HG03520 (cell line): ENCODE results near the gene PPP4R3A.
"Not testable (repeated sequence)": the region's sequence is repeated elsewhere in the genome, so short reads cannot be mapped to it uniquely, and the experiment has no call there.

ENCODE experiments used
- ATAC-seq: cut with Tn5 transposase; IDR thresholded peaks from one replicate; pipeline ENCODE4 v1.9.1; 2021; ENCODE audit warnings: mild to moderate bottlenecking, moderate library complexity; ENCODE audit not compliant: unreplicated experiment

PPP4R3A gene

DNA sequence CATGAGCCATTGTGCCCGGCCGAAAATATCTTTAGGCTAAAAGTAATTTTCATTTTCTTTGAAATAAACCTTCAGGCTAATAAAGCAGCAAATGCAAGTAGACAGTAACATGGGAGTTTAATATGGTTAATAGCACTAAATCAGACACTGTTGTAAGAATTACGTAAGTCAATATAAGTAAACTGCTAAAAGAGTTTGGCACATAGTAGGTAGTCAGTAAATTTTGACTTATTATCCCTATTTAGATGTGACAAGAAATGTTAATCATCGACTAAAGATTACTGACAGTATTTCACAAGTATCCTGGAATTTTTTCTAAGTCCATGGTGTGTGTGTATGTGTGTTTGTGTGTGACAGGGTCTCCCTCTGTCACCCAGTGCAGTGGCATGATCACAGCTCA, 3.9 kb downstream of the PPP4R3A start:
- ATAC-seq, result no peak

DNA sequence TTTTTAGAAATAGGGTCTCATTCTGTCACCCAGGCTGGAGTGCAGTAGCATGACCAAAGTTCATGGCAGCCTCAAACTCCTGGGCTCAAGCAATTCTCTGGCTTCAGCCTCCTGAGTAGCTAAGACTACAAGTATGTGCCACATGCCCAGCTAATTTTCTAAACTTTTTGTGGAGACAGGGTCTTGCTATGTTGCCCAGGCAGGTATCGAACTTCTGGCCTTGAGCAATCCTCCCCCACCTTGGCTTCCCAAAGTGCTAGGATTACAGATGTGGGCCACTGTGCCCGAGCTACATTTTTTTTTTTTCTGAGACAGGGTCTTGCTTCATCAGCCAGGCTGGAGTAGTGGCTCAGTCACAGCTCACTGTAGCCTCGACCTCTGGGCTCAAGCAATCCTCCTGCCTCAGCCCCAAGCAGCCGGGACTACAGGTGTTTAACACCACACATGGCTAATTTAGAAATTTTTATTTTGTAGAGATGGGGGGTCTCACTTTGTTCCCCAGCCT, 7.1 kb downstream of the PPP4R3A start:
- no peak for ATAC-seq

DNA sequence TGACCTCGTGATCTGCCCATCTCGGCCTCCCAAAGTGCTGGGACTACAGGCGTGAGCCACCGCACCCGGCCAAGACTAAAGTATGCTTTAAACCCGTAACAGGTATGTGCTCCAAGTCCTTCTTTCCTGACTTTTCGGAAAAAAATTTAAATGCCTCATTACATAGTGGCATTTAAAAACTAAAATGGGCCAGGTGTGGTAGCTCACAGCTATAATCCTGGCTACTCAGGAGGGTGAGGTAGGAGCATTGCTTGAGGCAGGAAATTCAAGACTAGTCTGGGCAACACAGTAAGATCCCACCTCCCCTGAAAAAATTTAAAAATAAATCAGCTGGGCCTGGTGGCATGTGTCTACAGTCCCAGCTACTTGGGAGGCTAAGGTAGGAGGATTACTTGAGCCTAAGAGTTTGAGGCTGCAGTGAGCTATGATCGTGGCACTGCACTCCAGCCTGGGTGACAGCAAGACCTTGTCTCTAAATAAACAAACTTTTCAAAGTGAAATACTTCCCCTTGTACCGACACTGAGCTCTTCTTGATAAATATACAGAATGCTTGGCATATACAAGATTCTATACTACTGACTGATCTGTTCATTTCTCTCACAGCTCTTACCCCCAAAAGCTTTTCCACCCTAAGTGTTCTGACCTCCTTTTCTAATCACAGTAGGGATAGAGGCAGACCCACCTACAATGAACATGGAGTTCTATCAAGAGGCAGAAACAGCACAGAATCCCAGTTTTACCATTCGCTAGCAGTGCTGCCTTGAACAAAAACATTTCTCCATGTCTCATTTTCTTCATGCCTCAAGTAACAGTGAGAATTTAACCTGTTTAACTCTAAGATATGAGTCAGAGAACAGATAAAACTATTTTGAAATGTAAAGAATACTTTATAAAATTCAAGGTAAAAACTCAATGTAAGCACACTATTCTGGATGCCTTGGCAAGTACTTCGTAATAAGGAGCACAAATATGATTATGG, 7.9 kb downstream of the PPP4R3A start:
- no peak for ATAC-seq

DNA sequence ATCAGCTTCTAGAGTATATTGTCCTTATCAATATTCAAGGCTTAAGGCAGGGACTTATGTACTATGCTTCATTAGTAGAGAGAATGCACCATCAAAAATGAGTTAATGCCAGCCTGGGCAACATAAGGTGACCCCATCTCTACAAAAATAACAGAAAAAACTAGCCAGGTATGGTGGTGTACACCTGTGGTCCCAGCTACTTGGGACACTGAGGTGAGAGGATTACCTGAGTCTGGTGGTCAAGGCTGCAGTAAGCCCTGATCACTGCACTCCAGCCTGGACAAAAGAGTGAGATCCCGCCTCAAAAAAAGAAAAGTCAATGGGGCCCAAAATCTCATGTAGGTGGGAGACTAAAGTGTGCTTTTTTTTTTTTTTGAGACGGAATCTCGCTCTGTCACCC, 8.8 kb downstream of the PPP4R3A start:
- no peak for ATAC-seq

DNA sequence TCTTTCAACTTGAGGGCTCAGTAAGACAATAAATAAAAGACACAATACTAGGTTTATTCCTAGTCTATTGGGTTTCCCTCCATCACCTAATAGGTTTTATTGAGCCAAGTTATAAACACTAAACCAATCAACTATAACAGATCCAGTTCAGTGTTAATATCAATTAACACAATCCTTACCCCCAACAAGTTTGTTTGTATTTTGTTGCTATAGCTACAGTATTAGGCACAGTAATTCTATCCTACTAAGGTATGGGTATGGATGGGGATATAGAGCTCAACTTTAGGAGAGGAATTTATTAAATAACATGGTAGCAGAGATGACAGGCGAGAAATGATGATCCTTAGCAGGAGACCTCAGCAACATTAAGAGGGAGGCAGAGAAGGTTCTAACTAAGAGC, 13.3 kb downstream of the PPP4R3A start:
- no peak for ATAC-seq

DNA sequence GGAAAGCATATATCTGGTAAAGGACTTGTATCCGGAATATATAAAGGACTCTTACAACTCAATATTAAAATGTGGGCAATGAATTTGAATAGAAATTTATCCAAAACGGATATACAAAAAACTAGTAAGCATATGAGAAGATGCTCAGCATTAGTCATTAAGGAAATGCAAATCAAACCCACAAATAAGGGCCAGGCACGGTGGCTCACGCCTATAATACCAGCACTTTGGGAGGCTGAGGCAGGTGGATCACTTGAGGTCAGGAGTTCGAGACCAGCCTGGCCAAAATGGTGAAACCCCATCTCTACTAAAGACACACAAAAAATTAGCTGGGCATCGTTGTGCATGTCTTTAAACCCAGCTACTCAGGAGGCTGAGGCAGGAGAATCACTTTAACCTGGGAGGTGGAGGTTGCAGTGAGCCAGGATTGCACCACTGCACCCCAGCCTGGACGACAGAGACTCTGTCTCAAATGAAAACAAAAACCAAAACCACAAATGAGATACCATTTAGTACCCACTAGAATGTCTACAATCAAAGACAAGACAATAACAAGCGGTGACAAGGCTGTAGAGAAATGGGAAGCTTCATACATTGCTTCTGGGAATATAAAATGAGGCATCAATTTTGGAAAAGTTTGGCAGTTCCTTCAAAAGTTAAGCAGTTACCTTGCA, 15.6 kb downstream of the PPP4R3A start:
- ATAC-seq, result not testable (repeated sequence)

DNA sequence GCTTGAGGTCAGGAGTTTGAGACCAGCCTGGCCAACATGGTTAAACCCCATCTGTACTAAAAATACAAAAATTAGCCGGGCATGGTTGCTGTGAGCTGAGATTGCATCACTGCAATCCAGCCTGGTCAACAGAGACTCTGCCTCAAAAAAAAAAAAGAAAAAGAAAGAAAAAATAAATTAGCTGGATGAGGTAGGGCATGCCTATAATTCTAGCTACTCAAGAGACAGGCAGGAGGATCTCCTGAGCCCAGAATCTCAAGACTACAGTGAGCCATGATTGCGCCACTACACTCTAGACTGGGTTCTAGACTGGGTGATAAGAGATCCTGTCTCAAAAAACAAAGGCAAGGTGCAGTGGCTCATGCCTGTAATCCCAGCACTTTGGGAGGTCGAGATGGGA, 16.9 kb downstream of the PPP4R3A start:
- no peak for ATAC-seq

DNA sequence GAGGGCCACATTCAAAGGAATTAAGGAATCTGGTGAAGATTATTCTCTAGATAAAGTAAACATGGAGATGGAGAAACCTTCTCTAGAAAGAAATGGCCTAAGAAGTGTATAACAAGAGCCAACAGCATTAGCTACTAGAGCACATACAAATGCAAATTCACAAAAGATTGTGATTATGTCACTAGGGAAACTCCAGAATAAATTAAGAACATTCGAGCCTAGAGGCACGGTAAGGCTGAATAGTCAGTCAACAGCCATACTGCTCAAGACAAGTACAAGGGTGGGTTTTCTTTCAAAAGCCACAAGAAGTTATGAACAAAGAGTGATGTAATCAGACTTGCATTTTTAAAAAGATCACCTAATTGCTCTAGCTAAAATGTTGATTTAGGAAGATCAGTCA, 25.4 kb downstream of the PPP4R3A start:
- ATAC-seq, result no peak

DNA sequence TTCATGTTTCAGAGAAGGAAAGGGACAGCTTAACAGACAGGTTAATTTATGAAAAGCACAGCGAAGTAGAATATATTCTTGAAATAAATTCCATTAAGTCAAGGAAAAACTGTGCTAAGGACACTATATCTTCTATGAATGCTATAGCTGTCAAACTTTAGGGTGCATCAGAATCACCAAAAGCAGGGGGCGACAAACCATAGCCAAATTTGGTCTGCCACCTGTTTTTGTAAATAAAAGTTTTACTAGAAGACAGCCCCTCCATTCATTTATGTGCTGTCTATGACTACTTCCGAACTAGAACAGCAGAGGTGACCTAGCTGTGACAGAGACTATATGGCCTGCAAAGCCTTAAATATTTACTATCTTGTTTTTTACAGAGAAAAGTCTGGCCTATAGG, 25.9 kb downstream of the PPP4R3A start:
- ATAC-seq, result no peak

DNA sequence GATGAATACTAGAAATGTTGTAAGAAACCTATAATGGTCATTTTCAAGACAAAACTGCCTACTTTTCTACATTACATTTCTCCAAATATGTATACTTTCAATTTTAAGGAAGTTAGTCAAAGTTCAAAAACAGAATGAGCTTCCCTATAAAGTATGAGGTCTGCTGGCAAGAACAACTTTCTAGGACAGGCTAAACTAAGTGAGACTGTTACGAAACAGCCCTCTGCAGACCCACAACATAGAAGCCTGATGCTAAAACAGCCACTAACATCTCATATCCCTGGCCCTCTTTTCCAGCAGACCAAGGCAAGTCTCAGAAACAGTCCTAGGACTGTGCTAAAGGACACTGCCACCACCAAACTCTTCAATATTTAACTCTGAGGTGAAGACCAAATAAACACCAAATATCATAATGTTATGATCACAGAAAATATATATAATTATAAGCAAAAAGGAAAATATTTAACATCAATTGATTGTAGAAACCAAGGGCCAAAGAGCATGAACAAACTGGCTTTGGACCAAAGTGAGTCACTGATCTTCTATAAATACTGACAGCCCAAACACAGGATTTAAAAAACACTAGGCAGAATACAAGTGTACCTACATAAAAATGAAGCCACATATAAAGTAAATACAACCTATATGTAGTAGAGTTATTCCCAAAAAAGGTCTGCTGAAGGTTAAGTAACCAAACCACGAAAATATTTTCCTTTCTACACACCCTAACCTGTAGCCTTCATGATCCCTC, 27.7 kb downstream of the PPP4R3A start:
- ATAC-seq, result no peak

DNA sequence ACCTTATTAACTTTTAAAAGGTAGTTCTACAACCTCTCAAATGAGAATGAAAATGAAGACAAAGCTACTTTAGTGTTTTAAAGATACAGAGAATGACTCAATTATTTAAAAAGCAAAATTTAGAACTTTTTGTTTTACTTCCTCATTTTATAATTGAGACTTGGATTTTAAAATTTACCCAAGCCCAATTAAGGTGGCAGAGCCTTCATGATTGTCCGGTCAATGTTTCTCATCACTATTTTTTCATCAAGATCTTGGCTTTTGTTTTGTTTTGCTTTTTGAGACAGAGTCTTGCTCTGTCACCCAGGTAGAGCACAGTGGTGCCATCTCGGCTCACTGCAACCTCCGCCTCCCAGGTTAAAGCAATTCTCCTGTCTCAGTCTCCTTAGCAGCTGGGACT, 32.7 kb downstream of the PPP4R3A start:
- ATAC-seq, result no peak

DNA sequence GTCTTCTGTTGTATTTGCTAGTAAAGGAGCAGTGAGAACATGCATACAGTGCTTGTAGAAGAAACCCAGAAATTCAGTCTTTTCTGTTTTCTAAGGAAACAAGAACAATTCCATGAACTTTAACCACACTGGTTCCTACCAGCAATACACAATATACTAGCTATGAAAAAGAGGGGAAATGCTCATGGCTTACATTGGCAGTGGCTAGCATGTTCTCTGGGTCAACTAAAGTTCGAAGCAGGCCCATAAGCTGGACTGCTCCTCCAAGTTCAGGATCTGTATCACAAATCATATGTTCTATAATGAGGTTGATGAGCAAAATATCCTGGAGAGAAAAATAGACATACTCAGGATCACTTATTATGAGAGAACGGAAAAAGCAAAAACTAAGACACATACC, 37.1 kb downstream of the PPP4R3A start:
- ATAC-seq, result no peak

DNA sequence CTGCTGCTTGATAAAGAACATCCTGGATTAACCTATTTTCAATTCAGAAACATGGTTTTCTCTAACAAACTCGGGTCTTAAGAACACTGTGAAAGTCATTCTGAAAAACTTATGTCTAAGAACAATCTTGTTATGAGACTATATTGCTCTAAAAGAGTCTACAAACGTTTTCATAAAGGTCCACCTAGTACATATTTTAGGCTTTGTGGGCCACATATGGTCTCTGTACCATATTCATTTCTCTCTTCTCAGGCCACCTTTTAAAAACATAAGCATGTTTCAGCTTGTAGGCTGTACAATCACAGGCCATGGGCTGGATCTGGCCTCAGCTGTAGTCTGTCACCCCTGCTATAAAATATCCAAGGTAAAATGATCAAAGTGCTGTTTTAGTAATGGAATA, 39.9 kb downstream of the PPP4R3A start:
- no peak for ATAC-seq

DNA sequence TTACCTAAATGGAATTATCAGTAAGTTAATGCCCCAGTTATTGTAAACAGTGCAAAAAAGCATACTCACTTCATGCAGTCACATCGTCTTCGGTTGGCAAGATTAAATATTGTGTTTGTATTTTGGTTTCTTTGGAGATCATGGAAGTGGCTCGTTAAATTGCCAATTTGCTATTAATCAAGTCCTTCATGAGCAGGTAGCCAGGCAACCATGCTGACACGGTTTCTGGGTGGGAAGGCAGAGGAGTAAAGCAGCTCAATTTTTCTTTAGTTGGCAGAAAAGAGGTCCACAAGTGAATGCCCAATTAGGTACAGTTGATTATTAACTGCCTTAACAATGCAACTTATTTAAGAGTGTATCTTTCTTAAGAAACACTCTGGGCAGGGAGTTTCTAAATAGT, 43.9 kb downstream of the PPP4R3A start:
- ATAC-seq, result no peak

DNA sequence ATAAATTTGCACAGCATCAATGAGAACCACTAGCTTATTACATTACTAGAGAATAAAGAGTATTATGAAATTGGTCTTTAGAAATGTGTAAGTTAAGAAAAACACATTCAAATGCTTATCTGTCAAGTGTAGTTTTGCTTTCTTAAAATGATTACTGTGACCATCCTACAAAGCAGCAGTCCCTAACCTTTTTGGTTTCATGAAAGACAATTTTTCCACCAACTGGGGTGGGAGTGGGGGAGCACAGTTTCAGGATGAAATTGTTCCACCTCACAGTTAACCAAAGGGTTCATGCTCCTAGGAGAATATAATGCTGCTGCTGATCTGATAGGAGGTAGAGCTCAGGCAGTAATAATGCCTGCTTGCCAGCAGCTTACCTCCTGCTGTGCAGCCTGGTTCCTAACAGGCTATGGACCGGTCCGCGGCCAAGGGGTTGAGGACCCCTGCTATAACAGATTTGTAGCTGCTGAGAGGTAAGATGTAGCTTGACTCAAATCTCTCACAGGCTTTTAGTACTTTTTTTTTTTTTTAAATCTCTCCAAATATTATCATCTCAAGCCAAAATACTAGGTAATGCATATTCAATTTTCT, 45.4 kb downstream of the PPP4R3A start:
- no peak for ATAC-seq

DNA sequence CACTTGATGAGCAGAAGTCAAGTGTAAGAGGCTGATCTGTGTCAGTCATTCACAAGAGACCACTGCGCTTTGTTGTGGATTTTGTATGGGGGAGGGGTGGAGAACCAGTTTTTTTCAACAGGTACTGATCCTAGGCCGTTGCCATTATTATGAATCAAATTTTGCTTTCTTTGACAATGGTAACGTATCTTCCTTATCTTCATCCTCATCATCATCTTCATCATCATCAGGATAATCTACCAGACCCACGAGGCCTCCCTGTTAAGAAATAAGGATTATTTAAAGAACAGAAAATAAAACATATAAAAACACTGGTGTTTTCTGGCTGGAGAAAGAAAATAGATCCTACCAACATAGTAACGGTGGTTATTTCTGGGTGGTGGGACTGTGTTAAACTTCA, 51.5 kb downstream of the PPP4R3A start:
- ATAC-seq, result no peak

DNA sequence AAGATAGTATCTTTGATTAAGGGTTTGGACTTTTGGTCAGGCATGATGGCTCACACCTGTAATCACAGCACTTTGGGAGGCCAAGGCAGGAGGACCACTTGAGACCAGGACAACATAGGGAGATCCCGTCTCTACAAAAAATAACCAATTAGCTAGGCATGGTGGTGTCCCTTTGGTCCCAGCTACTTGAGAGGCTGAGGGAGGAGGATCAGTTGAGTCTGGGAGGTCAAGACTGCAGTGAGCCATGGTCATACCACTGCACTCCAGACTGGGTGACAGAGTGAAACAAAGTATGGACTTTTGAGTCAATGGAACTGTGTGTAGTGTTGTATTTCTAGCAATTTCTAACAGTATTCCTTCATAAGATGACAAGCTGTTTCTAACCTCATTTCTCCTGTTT, 53.8 kb downstream of the PPP4R3A start:
- no peak for ATAC-seq

DNA sequence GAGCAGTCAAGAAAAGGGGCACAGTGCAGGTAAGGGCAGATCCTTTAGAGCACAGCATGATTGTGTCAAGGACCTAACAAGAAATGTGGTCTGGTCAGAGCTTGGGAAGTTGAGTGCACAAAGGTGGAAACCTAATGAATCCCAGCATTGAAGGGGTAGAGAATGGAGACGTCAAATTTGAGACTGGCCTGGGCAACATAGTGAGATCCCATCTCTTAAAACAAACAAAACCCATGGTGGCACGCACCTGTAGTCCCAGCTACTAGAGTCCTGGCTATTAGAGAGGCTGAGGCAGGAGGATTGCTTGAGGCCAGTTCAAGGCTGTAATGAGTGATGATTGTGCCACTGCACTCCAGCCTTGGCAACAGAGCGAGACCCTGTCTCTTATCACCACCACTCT, 55.5 kb downstream of the PPP4R3A start:
- ATAC-seq, result no peak

DNA sequence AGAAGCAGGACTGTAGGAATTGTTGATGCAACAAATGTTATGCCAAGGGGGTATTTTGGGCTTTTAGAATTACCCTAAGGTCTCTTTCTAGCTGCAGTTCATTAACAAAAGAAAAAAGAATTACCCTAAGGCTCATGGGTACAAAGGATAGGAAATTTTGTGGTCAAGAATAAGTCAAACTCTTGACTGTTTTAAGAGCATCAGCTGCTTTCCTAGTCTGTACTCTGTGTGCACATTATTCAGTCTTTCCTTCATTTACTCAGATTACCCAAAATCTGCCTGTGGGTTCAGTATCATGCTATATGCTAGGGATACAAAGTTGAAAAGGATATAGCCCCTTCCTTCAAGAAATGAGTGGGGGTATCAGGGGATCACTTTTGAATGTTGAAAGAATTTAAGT, 56.0 kb downstream of the PPP4R3A start:
- no peak for ATAC-seq

DNA sequence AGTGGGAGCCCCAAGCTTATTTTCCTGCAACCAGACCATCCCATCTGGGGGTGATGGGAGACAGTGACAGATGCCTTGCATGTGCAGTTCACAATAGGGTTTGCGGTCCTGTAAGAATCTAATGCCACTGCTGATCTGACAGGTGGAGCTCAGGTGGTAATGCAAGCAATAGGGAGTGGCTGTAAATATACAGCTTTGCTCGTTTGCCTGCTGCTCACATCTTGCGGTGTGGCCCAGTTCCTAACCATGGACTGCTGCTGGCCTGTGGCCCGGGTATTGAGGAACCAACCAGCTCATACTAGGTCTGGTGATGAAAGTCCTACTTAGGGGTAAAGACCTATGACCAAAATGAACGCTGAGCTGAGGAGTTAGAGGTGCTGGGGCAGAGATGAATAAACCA, 56.4 kb downstream of the PPP4R3A start:
- ATAC-seq, result no peak
